ENCODE results near the gene ZCCHC14.

DNA sequence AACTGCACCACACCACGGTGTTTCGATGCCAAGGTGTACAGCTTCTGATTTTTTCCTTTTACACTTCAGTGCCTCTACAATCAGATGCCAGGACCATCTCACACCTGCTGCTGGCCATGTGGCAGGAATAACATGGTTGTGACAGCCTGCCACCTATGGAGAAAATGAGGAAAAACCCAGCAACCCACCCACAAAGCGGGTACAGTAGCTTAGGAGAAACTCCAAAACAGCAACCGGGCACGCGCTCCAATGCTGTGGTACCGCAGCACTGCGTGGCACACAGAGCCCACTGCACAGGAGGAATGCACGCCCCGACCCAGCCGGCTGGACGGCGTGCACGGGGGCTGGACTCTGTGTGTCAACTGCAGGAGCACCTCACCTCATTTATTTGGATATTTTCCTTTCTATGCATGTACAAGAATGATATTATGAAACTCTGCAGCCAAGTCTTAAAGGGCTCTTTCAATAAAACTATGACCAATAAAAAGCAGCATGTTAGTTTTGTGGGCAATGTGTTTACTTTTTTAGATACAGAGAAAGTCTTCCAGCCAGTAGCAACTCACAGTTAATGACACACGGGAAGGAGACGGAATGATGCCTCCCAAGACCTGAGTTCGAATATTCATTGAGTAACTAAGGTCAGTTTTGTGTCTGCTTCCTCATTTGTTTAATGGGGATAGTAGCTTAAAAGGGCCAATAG, 54.8 kb downstream of the ZCCHC14 start:
- TF ChIP-seq, protein P1, sequence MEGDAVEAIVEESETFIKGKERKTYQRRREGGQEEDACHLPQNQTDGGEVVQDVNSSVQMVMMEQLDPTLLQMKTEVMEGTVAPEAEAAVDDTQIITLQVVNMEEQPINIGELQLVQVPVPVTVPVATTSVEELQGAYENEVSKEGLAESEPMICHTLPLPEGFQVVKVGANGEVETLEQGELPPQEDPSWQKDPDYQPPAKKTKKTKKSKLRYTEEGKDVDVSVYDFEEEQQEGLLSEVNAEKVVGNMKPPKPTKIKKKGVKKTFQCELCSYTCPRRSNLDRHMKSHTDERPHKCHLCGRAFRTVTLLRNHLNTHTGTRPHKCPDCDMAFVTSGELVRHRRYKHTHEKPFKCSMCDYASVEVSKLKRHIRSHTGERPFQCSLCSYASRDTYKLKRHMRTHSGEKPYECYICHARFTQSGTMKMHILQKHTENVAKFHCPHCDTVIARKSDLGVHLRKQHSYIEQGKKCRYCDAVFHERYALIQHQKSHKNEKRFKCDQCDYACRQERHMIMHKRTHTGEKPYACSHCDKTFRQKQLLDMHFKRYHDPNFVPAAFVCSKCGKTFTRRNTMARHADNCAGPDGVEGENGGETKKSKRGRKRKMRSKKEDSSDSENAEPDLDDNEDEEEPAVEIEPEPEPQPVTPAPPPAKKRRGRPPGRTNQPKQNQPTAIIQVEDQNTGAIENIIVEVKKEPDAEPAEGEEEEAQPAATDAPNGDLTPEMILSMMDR (IDR thresholded peaks at IDR 0.05), result no peak
- TF ChIP-seq POLR2AphosphoS5 (IDR thresholded peaks at IDR 0.05), result no peak
- no peak for TF ChIP-seq POLR2A (IDR thresholded peaks at IDR 0.05)

Data from upper lobe of left lung (tissue), 4 donors.